HCT116 (cell line): ENCODE data around the gene DTX3L.

Experiments used
- ATF3 ChIP-seq: IDR thresholded peaks from 2 replicates; pipeline ENCODE4 v1.6.1; 2012
- CEBPB ChIP-seq: IDR thresholded peaks from 2 replicates; pipeline ENCODE4 v1.6.1; 2012; ENCODE audit warnings: low read depth
- CTCF ChIP-seq, 3 experiments: fragments of 200-600 bp in 1 of 3; sonication (generic) in 1 of 3; IDR thresholded peaks in 2 of 3; conservative IDR thresholded peaks in 1 of 3; 2 replicates each; pipeline ENCODE4 v1.5.1; 2012 to 2017; ENCODE audit warnings: low read depth in 2 of 3, low read length in 2 of 3, antibody characterized with exemption in 1 of 3, borderline replicate concordance in 1 of 3, control low read depth in 1 of 3, mild to moderate bottlenecking in 1 of 3, mixed read lengths in 1 of 3, mixed run types in 1 of 3, moderate library complexity in 1 of 3; ENCODE audit not compliant: insufficient read depth in 1 of 3
- EZH2 ChIP-seq: fragments of 200-600 bp; sonication (generic); IDR thresholded peaks from 2 replicates; pipeline ENCODE4 v1.6.1; 2017; ENCODE audit warnings: antibody characterized with exemption, mixed run types
- EZH2phosphoT487 ChIP-seq: fragments of 200-600 bp; IDR thresholded peaks from 2 replicates; pipeline ENCODE4 v1.6.1; 2018; ENCODE audit warnings: antibody characterized with exemption, borderline replicate concordance
- MAX ChIP-seq: IDR thresholded peaks from 2 replicates; pipeline ENCODE4 v1.6.1; 2012
- POLR2A ChIP-seq: IDR thresholded peaks from 2 replicates; pipeline ENCODE4 v1.7.0; 2011; ENCODE audit warnings: borderline replicate concordance; ENCODE audit not compliant: insufficient read depth, insufficient read length; ENCODE audit errors: extremely low read depth
- POLR2AphosphoS5 ChIP-seq: IDR thresholded peaks from 2 replicates; pipeline ENCODE4 v1.6.1; 2011; ENCODE audit warnings: mild to moderate bottlenecking, low read depth, low read length, moderate library complexity
- RAD21 ChIP-seq: IDR thresholded peaks from 2 replicates; pipeline ENCODE4 v1.6.1; 2012; ENCODE audit warnings: low read depth, mild to moderate bottlenecking
- REST ChIP-seq: IDR thresholded peaks from 2 replicates; pipeline ENCODE4 v1.6.1; 2012; ENCODE audit warnings: low read depth
- TCF7L2 ChIP-seq: IDR thresholded peaks from 2 replicates; pipeline ENCODE4 v1.7.0; 2011; ENCODE audit warnings: borderline replicate concordance, inconsistent platforms; ENCODE audit not compliant: insufficient read depth, insufficient read length; ENCODE audit errors: extremely low read depth
- ZFX ChIP-seq: fragments of 450-650 bp; IDR thresholded peaks from 2 replicates; pipeline ENCODE4 v1.6.1; 2017

- no peak for TF ChIP-seq POLR2AphosphoS5
- no peak for TF ChIP-seq TCF7L2
- no peak for TF ChIP-seq EZH2phosphoT487
- TF ChIP-seq CTCF (IDR thresholded peaks at IDR 0.05 in 2 of 3, conservative IDR thresholded peaks at IDR 0.05 in 1 of 3; ENCODE audit: borderline replicate concordance in 1 of 3, insufficient read depth in 1 of 3, low read depth in 2 of 3, low read length in 2 of 3): no peak
- no peak for TF ChIP-seq EZH2
- no peak for TF ChIP-seq RAD21
- TF ChIP-seq CEBPB: no peak
- TF ChIP-seq REST: no peak
- TF ChIP-seq ATF3: no peak
- TF ChIP-seq ZFX: no peak
- no peak for TF ChIP-seq MAX
- no peak for TF ChIP-seq POLR2A
These were observed 34.0 kb downstream of the DTX3L start for GRCh38 chr3:122598151-122598550.
